Measurements from ENCODE around the gene PSAP. TPM values are rescaled to one million over a fixed set of nuclear protein-coding genes. Genes with fewer than 3 reads are reported as not detected.

PSAP gene
- total RNA-seq, 1 experiment from 2014 or later: 336 TPM

DNA sequence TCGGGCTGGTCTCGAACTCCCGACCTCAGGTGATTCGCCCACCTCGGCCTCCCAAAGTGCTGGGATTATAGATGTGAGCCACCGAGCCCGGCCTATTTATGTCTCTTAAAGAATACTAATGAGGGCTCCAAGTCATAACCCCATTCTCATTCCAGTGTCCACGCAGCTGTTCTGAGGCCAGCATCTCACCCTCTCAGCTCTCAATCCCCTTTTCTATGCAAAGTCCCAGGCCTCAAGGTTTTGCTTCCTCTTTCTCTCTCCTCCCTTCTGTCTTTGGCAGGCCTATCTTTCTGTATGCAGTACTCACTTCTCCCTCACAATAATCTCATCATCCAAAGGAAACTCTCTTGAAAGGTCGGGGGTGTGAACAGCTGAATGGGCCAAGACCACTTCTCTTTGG, 49.7 kb downstream of the PSAP start:
- Histone ChIP-seq H2BK20ac (ENCODE audit: low read depth, low read length, poor library complexity, severe bottlenecking) (no peak overlapping the region), H2BK120ac (ENCODE audit: low read depth, low read length, poor library complexity, severe bottlenecking) (no peak overlapping the region), H3T11ph (ENCODE audit: low read length) (no peak overlapping the region), H2BK5ac (ENCODE audit: insufficient read length, low read length) (no peak overlapping the region), H2BK12ac (ENCODE audit: insufficient read length, low read depth, low read length) (no peak overlapping the region), H2AK5ac (ENCODE audit: insufficient read length, low read length) (no peak overlapping the region), H3K56ac (ENCODE audit: insufficient read length, low read depth, low read length) (no peak overlapping the region), H4K91ac (ENCODE audit: insufficient read length, low read depth, low read length) (no peak overlapping the region), H3K9ac (ENCODE audit: extremely low read depth, insufficient read length, low read length) (no peak overlapping the region), H3K9me3 (ENCODE audit: control insufficient read depth, low read depth, low read length) (no peaks in the 10 kb centered on the region), H3K27ac (ENCODE audit: insufficient read length, low read depth, low read length) (no peak overlapping the region), H3K23me2 (ENCODE audit: insufficient read length, low read depth, low read length, poor library complexity, severe bottlenecking) (no peaks in the 10 kb centered on the region), H3K4me2 (ENCODE audit: insufficient read depth, insufficient read length, low read length) (no peak overlapping the region), H3K23ac (ENCODE audit: insufficient read length, low read depth, low read length) (no peak overlapping the region), H2BK15ac (ENCODE audit: low read depth, low read length) (no peak overlapping the region), H2AFZ (ENCODE audit: low read length) (no peak overlapping the region), H3K4ac (ENCODE audit: low read depth, low read length) (no peak overlapping the region), H3K4me1 (ENCODE audit: insufficient read depth, low read length) (no peaks in the 10 kb centered on the region), H4K8ac (replicated peaks; ENCODE audit: insufficient read length, low read depth, low read length) (no peak overlapping the region), H3K18ac (ENCODE audit: insufficient read length, low read depth, low read length) (no peak overlapping the region), H3K14ac (ENCODE audit: insufficient read depth, low read length) (no peak overlapping the region), H3K27me3 (ENCODE audit: insufficient read depth, low read length) (0 out of 2 replicates have a peak, but pooled peaks cover 3% of the 10 kb centered on the region), H4K20me1 (ENCODE audit: control insufficient read depth, insufficient read depth, insufficient read length) (no peaks in the 10 kb centered on the region), H4K5ac (ENCODE audit: insufficient read length, low read depth, low read length) (no peak overlapping the region), H3K79me2 (ENCODE audit: insufficient read depth, low read length) (no peaks in the 10 kb centered on the region), H3K79me1 (ENCODE audit: insufficient read depth, low read depth, low read length, poor library complexity, severe bottlenecking) (no peaks in the 10 kb centered on the region)
- TF ChIP-seq, protein P1, sequence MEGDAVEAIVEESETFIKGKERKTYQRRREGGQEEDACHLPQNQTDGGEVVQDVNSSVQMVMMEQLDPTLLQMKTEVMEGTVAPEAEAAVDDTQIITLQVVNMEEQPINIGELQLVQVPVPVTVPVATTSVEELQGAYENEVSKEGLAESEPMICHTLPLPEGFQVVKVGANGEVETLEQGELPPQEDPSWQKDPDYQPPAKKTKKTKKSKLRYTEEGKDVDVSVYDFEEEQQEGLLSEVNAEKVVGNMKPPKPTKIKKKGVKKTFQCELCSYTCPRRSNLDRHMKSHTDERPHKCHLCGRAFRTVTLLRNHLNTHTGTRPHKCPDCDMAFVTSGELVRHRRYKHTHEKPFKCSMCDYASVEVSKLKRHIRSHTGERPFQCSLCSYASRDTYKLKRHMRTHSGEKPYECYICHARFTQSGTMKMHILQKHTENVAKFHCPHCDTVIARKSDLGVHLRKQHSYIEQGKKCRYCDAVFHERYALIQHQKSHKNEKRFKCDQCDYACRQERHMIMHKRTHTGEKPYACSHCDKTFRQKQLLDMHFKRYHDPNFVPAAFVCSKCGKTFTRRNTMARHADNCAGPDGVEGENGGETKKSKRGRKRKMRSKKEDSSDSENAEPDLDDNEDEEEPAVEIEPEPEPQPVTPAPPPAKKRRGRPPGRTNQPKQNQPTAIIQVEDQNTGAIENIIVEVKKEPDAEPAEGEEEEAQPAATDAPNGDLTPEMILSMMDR (conservative IDR thresholded peaks at IDR 0.05): no peak
- no peak for DNase-seq
- Mint-ChIP-seq H3K4me1 (peaks cover 4% of the 10 kb centered on the region in 2 experiments), H3K27ac (no peak overlapping the region), H3K27me3 (ENCODE audit: low read depth) (peaks cover 20% of the 10 kb centered on the region), H3K36me3 (ENCODE audit: insufficient read depth in 1 of 3, low read depth in 3 of 3) (no peaks in the 10 kb centered on the region), H3K4me3 (no peak overlapping the region), H3K9me3 (no peaks in the 10 kb centered on the region)
- WGBS (ENCODE audit: extremely low coverage, insufficient read length, low lambda C conversion rate): no CpG with 5 or more reads among the region's 9 CpGs

Measured in H9 (cell line).